OCI-LY1 (cell line): ENCODE results near the gene SLC43A1.

Experiments used
- H2AFZ ChIP-seq: fragments of 200-600 bp; sonication (generic), shearing (Covaris generic); 2 replicates; pipeline ENCODE4 v1.6.0; 2014; ENCODE audit warnings: antibody characterized with exemption, mild to moderate bottlenecking, low read length
- H3F3A ChIP-seq: fragments of 200-600 bp; sonication (generic), shearing (Covaris generic); 2 replicates; pipeline ENCODE4 v1.6.0; 2014; ENCODE audit warnings: mild to moderate bottlenecking, antibody characterized with exemption, low read length, moderate library complexity; ENCODE audit not compliant: insufficient read depth
- H3K27ac ChIP-seq: fragments of 200-600 bp; sonication (generic); 2 replicates; pipeline ENCODE4 v1.5.1; 2014; ENCODE audit warnings: low read length, mixed run types, mild to moderate bottlenecking, low read depth; ENCODE audit not compliant: poor library complexity, severe bottlenecking
- H3K27me3 ChIP-seq: fragments of 200-600 bp; sonication (generic); 2 replicates; pipeline ENCODE4 v1.6.0; 2014; ENCODE audit warnings: antibody characterized with exemption, mild to moderate bottlenecking, low read length, moderate library complexity; ENCODE audit not compliant: insufficient read depth
- H3K36me3 ChIP-seq: fragments of 200-600 bp; sonication (generic); 2 replicates; pipeline ENCODE4 v1.6.1; 2014; ENCODE audit warnings: mild to moderate bottlenecking, antibody characterized with exemption, low read length, moderate library complexity, mixed read lengths; ENCODE audit not compliant: insufficient read depth
- H3K4me1 ChIP-seq: fragments of 200-600 bp; sonication (generic); 2 replicates; pipeline ENCODE4 v1.5.1; 2014; ENCODE audit warnings: mild to moderate bottlenecking, low read length, moderate library complexity; ENCODE audit not compliant: insufficient read depth, severe bottlenecking
- H3K4me2 ChIP-seq: fragments of 200-600 bp; sonication (generic), shearing (Covaris generic); 2 replicates; pipeline ENCODE4 v1.6.1; 2014; ENCODE audit warnings: low read length
- H3K4me3 ChIP-seq: fragments of 200-600 bp; sonication (generic); 2 replicates; pipeline ENCODE4 v1.5.1; 2014; ENCODE audit warnings: low read length, low read depth, mild to moderate bottlenecking, mixed read lengths; ENCODE audit not compliant: poor library complexity, severe bottlenecking
- H3K79me2 ChIP-seq: fragments of 200-600 bp; shearing (Covaris generic); 2 replicates; pipeline ENCODE4 v1.6.1; 2016; ENCODE audit warnings: mixed run types, low read length, mixed read lengths; ENCODE audit not compliant: insufficient read depth
- H3K9ac ChIP-seq: fragments of 200-600 bp; sonication (generic), shearing (Covaris generic); 2 replicates; pipeline ENCODE4 v1.6.1; 2014; ENCODE audit warnings: mild to moderate bottlenecking, low read length, mixed read lengths
- H3K9me2 ChIP-seq: fragments of 200-600 bp; sonication (generic), shearing (Covaris generic); 2 replicates; pipeline ENCODE4 v1.6.1; 2014; ENCODE audit warnings: low read depth, mild to moderate bottlenecking, low read length, mixed read lengths
- H3K9me3 ChIP-seq: fragments of 200-600 bp; shearing (Covaris generic); 2 replicates; pipeline ENCODE4 v1.6.1; 2014; ENCODE audit warnings: low read length, mixed read lengths
- H4K20me1 ChIP-seq: fragments of 200-600 bp; sonication (generic), shearing (Covaris generic); 2 replicates; pipeline ENCODE4 v1.6.0; 2016; ENCODE audit warnings: mild to moderate bottlenecking, low read length; ENCODE audit not compliant: insufficient read depth
- EZH2 ChIP-seq: fragments of 200-600 bp; sonication (generic), shearing (Covaris generic); IDR thresholded peaks from 2 replicates; pipeline ENCODE4 v1.8.0; 2017; ENCODE audit warnings: borderline replicate concordance, mixed run types, mild to moderate bottlenecking, antibody characterized with exemption, low read length, moderate library complexity, mixed read lengths
- TF ChIP-seq, protein P1 (sequence below): fragments of 200-600 bp; sonication (generic), shearing (Covaris generic); IDR thresholded peaks from 2 replicates; pipeline ENCODE4 v1.5.1; 2017; ENCODE audit warnings: mild to moderate bottlenecking, antibody characterized with exemption, low read length, moderate library complexity, mixed read lengths

SLC43A1 gene

DNA sequence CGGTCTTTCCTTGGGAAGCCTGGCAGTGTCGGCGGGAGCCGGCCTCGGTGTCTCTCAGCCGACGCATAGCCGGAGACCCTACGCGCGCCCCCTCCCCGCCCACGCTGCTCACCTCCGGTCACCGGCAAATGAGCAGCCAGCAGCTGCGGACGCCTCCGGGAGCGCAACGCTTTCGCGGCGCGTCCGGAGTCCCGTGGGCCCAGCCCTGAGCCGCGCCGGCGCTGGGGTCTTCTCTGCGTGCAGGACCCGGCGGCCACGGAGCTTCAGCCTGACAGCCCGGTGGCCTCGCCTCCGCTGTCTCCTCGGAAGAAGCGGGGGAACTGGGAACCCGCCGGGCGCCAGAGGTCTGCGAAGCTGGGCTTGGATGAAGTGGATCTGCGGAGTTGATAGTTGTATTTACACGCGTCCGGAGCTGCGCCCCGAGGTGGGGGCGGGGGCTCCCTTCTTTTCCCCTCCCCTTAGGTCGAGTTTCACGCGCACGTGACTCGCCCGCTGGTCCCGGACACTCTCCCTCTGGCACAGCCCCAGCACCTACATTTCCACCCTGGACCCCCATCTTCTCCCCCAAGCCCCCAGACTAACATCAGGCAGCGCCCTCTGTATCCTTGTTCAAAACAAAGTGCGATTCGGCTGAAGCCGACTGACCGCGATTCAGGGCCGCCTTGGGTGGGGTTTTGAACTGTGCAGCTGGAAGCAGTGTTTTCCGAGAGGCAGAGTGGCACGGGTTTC is at the start of gene SLC43A1:
SLC43A1 (minus strand) TSS at position 371 of the 729 bp plus-strand sequence. CDS start 1,591 bp downstream, outside the sequence.
- Histone ChIP-seq H3K4me3 (peak within 1 kb of the TSS; percentile 83), H3K4me1 (peaks cover 33% of the 10 kb centered on the region), H3F3A (no peaks in the 10 kb centered on the region), H3K9me2 (no peaks in the 10 kb centered on the region), H3K9ac (peak within 1 kb of the TSS; percentile 82), H3K4me2 (peak within 1 kb of the TSS; percentile 88), H2AFZ (peak within 1 kb of the TSS; percentile 73), H3K9me3 (no peaks in the 10 kb centered on the region), H3K27me3 (no peaks in the 10 kb centered on the region), H3K36me3 (peaks cover 6% of the 10 kb centered on the region; the same call in 1 of the 2 replicates), H3K79me2 (no peaks in the 10 kb centered on the region), H3K27ac (peak within 1 kb of the TSS; percentile 77), H4K20me1 (no peaks in the 10 kb centered on the region)
- TF ChIP-seq EZH2 = no peak
- TF ChIP-seq, protein P1, sequence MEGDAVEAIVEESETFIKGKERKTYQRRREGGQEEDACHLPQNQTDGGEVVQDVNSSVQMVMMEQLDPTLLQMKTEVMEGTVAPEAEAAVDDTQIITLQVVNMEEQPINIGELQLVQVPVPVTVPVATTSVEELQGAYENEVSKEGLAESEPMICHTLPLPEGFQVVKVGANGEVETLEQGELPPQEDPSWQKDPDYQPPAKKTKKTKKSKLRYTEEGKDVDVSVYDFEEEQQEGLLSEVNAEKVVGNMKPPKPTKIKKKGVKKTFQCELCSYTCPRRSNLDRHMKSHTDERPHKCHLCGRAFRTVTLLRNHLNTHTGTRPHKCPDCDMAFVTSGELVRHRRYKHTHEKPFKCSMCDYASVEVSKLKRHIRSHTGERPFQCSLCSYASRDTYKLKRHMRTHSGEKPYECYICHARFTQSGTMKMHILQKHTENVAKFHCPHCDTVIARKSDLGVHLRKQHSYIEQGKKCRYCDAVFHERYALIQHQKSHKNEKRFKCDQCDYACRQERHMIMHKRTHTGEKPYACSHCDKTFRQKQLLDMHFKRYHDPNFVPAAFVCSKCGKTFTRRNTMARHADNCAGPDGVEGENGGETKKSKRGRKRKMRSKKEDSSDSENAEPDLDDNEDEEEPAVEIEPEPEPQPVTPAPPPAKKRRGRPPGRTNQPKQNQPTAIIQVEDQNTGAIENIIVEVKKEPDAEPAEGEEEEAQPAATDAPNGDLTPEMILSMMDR = peak; percentile 15; the same call in 1 of the 2 replicates

DNA sequence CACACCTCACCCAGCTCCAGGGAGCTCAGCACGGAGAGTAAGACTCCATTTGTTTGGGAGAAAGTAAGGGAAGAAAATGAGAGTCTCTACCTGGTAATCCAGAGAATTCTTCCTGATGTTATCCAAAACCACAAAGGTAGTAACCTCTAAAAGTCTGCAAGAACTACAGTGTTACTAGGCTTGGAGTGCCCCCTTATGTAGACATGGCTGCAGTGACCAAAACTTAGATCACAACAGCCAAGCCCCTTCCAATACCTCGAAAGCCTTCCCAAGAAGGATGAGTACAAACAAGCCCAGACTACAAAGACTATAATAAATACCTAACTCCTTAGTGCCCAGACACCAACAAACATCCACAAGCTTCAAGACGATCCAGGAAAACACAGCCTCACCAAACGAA is 47.1 kb upstream of the SLC43A1 start:
- Histone ChIP-seq H3K4me3 (no peak overlapping the region), H3K9me3 (no peaks in the 10 kb centered on the region), H3K9ac (no peak overlapping the region), H3K36me3 (peaks cover 4% of the 10 kb centered on the region), H3K9me2 (no peaks in the 10 kb centered on the region), H4K20me1 (no peaks in the 10 kb centered on the region), H3K27me3 (no peaks in the 10 kb centered on the region), H3K4me1 (peaks cover 16% of the 10 kb centered on the region), H3K27ac (no peak overlapping the region), H3K4me2 (no peak overlapping the region), H3F3A (no peaks in the 10 kb centered on the region), H2AFZ (no peak overlapping the region), H3K79me2 (no peaks in the 10 kb centered on the region)
- TF ChIP-seq, protein P1 = 0 out of 2 replicates have a peak, but pooled peaks have one; percentile 7
- TF ChIP-seq EZH2 = no peak

DNA sequence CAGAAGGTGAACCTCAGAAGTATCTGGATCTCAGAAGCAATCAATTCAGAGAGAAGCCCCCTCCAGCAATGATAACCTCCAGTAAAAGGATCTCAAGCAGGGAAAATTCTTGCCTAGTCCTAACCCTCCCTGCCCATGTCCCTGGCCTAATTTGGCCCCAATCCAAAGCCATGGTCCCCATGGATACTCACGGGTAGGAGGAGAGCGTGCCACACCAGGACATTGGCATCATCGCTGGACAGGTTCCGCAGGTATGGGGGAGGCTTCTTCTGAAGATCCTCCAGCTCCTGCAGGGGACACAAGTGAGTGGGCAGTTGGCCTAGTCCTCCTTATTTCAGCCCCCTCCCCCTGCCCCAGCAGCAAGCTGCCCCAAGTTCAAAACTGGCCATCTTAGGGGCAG is 44.6 kb upstream of the SLC43A1 start:
- H2AFZ ChIP-seq = no peak overlapping the region
- H3K9ac ChIP-seq = no peak overlapping the region
- no peaks in the 10 kb centered on the region for H3K27me3 ChIP-seq
- no peak overlapping the region for H3K27ac ChIP-seq
- H3K4me1 ChIP-seq = no peaks in the 10 kb centered on the region
- no peak overlapping the region for H3K4me3 ChIP-seq
- H3K9me2 ChIP-seq = no peaks in the 10 kb centered on the region
- no peaks in the 10 kb centered on the region for H3F3A ChIP-seq
- TF ChIP-seq EZH2 = no peak
- TF ChIP-seq, protein P1 = no peak
- H3K36me3 ChIP-seq = peaks cover 4% of the 10 kb centered on the region
- no peaks in the 10 kb centered on the region for H3K79me2 ChIP-seq
- no peaks in the 10 kb centered on the region for H4K20me1 ChIP-seq
- H3K4me2 ChIP-seq = no peak overlapping the region
- H3K9me3 ChIP-seq = no peaks in the 10 kb centered on the region
